Hematopoietic multipotent progenitor cell treated with erythropoietin and hydrocortisone succinate and interleukin-3 and kit ligand, for 4 days (in vitro differentiated cells): ENCODE measurements around the gene ABHD5.

Experiments
- DNase-seq: peaks from one replicate; pipeline ENCODE4 v3.0.0-alpha.2; 2015

Gene ABHD5

GRCh38 chr3:43686333-43686699 lies 4.4 kb upstream of the ABHD5 start:
- no peak for DNase-seq

GRCh38 chr3:43686700-43687498 lies 3.8 kb upstream of the ABHD5 start:
- DNase-seq, result peak; percentile 89

GRCh38 chr3:43687499-43687811 lies 3.3 kb upstream of the ABHD5 start:
- DNase-seq, result no peak

GRCh38 chr3:43688245-43688650 lies 2.5 kb upstream of the ABHD5 start:
- DNase-seq, result peak; percentile 69

GRCh38 chr3:43689166-43689565 lies 1.6 kb upstream of the ABHD5 start:
- no peak for DNase-seq

GRCh38 chr3:43689766-43690399 lies 855 bp upstream of the ABHD5 start:
- DNase-seq, result no peak

GRCh38 chr3:43691120-43691995 lies 620 bp downstream of the ABHD5 start:
- peak; percentile 66 for DNase-seq

GRCh38 chr3:43692085-43692855 lies 1.5 kb downstream of the ABHD5 start:
- no peak for DNase-seq

GRCh38 chr3:43692971-43693370 lies 2.2 kb downstream of the ABHD5 start:
- no peak for DNase-seq

- DNase-seq, result no peak
Observed at GRCh38 chr3:43693594-43693993, 2.9 kb downstream of the ABHD5 start.

- DNase-seq, result peak; percentile 79
Observed at GRCh38 chr3:43695443-43695842, 4.7 kb downstream of the ABHD5 start.

GRCh38 chr3:43695863-43696262 lies 5.1 kb downstream of the ABHD5 start:
- DNase-seq, result no peak

GRCh38 chr3:43696441-43696840 lies 5.7 kb downstream of the ABHD5 start:
- no peak for DNase-seq

- no peak for DNase-seq
Observed at GRCh38 chr3:43696881-43697280, 6.1 kb downstream of the ABHD5 start.

GRCh38 chr3:43699864-43700263 lies 9.1 kb downstream of the ABHD5 start:
- DNase-seq, result peak; percentile 48

- no peak for DNase-seq
Observed at GRCh38 chr3:43704697-43705096, 14.0 kb downstream of the ABHD5 start.

GRCh38 chr3:43706342-43706741 lies 15.6 kb downstream of the ABHD5 start:
- no peak for DNase-seq

GRCh38 chr3:43707266-43707665 lies 16.5 kb downstream of the ABHD5 start:
- DNase-seq, result no peak

GRCh38 chr3:43707998-43708397 lies 17.3 kb downstream of the ABHD5 start:
- no peak for DNase-seq

GRCh38 chr3:43709022-43709421 lies 18.3 kb downstream of the ABHD5 start:
- DNase-seq, result peak; percentile 55

- no peak for DNase-seq
Observed at GRCh38 chr3:43710607-43711006, 19.9 kb downstream of the ABHD5 start.

- no peak for DNase-seq
Observed at GRCh38 chr3:43718296-43718695, 27.6 kb downstream of the ABHD5 start.

- no peak for DNase-seq
Observed at GRCh38 chr3:43723121-43723734, 32.5 kb downstream of the ABHD5 start.
